Epithelial cell of esophagus (primary cell): ENCODE data around the gene LEUTX.
"Not testable (repeated sequence)": the region's sequence is repeated elsewhere in the genome, so short reads cannot be mapped to it uniquely, and the experiment has no call there.

Experiments
- DNase-seq: peaks from one replicate; pipeline ENCODE4 v3.0.0; 2010; ENCODE audit warnings: low read depth
- H3K4me3 ChIP-seq: 2 replicates; pipeline ENCODE4 v1.5.1; 2011; ENCODE audit warnings: mild to moderate bottlenecking, low read length, control low read depth
- TF ChIP-seq, protein P1 (sequence below): IDR thresholded peaks from 2 replicates; pipeline ENCODE4 v1.5.1; 2011; ENCODE audit warnings: low read depth, mild to moderate bottlenecking, low read length, control low read depth, inconsistent platforms; ENCODE audit not compliant: insufficient read depth; ENCODE audit errors: missing control alignments

LEUTX gene

DNA sequence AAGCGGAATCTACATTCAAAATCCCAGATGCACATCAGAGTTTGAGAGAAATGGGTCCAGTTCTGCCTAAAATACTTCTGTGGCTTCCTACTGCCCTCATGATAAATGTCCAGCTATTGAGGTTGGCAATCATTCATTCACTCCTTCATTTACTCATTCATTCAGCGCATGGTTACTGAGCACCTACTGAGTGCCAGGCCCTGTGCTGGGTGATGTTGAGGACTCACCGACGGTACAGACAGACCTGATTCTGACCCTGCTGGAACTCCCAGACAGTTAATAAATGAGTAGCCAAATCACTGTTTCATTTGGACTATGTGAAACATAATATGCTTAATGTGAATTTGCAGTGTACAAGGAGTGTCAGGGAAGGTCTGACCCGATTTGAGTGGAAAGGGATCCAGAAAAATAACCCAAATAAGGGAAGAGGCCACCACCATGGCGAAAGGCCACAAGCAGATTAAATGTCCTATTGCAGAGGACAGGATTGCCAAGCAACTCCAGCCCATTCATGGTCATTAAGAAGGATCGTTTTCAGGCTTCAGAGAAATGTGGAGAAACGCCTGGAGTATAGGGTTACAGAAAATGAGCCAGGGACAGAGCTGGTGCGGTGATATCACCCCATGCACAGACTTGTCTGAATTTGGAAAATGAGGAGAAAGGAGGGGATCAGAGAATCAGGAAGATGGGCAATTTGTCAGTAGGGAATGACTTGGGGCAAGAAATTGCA is 34.8 kb downstream of the LEUTX start:
- no peak overlapping the region for H3K4me3 ChIP-seq
- no peak for DNase-seq
- TF ChIP-seq, protein P1, sequence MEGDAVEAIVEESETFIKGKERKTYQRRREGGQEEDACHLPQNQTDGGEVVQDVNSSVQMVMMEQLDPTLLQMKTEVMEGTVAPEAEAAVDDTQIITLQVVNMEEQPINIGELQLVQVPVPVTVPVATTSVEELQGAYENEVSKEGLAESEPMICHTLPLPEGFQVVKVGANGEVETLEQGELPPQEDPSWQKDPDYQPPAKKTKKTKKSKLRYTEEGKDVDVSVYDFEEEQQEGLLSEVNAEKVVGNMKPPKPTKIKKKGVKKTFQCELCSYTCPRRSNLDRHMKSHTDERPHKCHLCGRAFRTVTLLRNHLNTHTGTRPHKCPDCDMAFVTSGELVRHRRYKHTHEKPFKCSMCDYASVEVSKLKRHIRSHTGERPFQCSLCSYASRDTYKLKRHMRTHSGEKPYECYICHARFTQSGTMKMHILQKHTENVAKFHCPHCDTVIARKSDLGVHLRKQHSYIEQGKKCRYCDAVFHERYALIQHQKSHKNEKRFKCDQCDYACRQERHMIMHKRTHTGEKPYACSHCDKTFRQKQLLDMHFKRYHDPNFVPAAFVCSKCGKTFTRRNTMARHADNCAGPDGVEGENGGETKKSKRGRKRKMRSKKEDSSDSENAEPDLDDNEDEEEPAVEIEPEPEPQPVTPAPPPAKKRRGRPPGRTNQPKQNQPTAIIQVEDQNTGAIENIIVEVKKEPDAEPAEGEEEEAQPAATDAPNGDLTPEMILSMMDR = no peak

DNA sequence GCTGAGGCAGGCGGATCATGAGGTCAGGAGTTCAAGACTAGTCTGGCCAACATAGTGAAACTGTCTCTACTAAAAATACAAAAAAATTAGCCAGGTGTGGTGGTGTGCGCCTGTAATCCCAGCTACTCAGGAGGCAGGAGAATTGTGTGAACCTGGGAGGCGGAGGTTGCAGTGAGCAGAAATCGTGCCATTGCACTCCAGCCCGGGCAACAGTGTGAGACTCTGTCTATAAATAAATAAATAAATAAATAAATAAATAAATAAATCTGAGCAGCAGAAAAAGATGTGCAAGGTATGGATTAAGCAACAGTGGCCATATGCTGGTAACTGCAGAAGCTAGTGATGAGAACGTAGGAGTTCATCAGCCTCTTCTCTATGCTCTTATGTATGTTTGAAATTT is 35.5 kb downstream of the LEUTX start:
- DNase-seq = not testable (repeated sequence)

DNA sequence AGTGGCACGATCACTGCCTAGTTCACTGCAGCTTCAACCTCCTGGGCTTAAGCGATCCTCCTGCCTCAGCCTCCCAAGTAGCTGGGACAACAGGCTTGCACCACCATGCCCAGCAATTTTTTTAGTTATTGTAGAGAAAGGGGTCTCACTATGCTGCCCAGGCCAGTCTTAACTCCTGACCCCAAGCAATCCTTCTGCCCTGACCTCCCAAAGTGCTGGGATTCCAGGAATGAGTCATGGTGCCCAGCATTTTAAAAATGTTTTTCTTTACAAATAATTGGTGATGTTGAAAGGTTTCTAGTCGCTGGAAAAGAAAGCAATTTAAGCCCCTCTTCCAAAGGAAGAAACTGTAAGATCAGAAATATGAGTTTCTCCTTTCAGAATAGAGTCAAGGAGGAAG is 35.9 kb downstream of the LEUTX start:
- DNase-seq = no peak
- H3K4me3 ChIP-seq = no peak overlapping the region
- TF ChIP-seq, protein P1 = no peak

More for the DNA sequence above, 35.5 kb downstream of the LEUTX start:
- not testable (repeated sequence) for H3K4me3 ChIP-seq

DNA sequence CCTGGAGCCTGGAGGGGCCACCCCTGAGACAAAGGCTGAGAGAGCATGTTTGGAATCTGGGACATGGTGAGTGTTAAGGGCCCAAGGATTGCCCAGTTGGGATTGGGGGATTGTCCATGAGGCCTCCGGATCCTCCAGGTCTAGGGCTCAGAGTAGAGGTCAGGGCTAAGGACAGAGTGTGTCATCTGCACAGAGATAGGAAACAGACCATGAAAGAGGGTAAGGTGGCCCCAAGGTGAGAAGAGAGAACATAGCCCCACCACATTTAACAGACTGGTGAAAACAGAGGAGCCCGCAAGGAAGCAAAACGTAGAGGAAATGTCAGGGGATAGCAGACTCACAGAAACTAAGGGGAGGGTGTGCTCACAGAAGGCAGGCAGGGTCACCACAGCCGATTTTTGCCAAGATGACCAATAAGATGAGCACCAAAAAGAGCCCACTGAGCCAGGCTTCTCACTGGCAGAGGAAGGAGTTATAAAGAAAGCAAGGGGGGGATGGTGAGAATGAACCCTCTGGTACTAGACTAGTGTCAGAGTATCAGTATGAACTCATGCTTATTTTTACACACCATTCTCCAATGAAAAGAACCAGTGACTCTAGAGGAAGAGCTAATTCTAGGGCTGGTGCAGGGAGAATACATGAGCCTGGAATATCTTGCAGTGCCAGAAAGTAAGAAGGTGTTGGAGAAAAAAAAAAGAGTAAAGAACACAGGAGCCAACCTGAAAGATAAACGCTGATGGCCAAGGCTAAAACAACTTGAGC is 37.8 kb downstream of the LEUTX start:
- H3K4me3 ChIP-seq = no peak overlapping the region
- no peak for DNase-seq
- TF ChIP-seq, protein P1 = no peak

DNA sequence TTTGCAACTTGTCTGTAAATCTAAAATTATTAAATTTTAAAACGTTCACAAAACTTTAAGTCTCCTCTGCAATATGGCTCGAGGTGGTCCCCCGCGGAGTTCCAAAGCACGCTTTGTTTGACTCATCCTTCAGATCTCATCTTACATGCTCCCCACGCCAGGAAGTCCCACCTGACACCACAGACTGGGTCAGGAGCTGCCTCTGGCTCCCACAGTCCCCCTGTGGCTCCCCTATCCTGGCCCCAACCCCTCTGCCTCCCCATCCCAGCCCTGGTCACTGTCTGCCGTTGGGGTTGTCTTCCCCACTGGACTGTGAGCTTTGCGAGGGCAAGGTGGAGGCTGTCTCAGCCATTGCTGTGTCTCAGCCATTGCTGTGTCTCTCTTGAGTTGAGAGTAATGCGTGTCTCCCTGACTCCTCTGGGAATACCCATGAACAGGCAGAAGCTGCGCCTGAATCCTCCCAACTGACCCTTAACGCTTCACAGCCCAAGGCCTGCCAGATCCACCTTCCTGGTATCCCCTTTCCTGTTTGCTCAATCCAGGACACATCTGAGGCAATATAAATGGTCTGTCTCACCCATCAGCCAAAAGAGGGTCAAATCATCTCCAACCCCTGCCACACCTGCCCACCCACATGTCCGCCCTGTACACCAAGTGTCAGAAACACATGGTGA is 39.4 kb downstream of the LEUTX start:
- TF ChIP-seq, protein P1 = no peak
- no peak for DNase-seq
- no peak overlapping the region for H3K4me3 ChIP-seq

DNA sequence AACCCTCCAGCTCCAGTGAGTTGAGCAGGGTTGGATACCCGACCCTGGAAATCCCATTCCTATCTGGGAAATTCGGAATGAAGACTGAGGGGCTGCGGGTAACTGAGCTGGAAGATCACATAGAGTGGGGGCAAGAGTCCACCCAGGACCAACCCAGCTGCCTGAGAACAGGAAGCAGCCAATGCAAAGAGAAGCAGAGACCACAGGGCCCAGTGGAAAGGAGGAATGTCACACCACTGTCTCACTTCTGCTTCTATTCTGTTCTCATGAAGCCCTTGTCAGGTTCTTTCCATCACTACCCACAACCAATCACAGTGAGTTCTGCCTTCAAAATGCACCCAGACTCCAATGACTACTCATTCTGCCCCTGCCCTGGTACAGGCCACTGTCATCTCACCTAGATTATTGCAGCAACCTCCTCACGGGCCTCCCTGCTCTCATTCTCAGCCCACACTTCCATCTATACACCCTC is 40.0 kb downstream of the LEUTX start:
- TF ChIP-seq, protein P1 = no peak
- no peak overlapping the region for H3K4me3 ChIP-seq
- DNase-seq = no peak

DNA sequence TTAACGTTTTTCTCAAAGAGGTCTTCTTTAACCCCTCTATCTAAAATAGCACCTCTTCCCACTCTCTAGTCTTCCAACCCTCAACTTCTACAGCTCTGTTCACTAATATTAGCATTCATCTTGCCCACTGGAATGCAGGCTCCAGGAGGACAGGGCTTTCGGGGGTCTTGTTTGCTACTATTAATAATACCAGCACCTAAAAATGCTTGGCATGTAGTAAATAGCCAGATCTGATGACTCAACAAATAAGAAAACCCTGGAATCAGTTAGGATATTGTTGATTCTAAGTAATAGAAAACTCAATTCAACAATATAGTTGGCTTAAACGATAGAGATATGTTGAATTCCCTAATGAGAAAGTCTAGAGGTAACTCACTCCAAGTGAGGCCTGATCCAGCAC is 41.1 kb downstream of the LEUTX start:
- TF ChIP-seq, protein P1 = no peak
- no peak for DNase-seq
- H3K4me3 ChIP-seq = no peak overlapping the region
